Hepatocyte (in vitro differentiated cells): ENCODE data around the gene RPS14. TPM values are rescaled to one million over a fixed set of nuclear protein-coding genes. Genes with fewer than 3 reads are reported as not detected.

Experiments used
- DNase-seq: peaks from one replicate; pipeline ENCODE4 v3.0.0-alpha.2; 2016; ENCODE audit warnings: low spot score
- H2AFZ ChIP-seq: fragments of 200-600 bp; sonication (generic); 2 replicates; pipeline ENCODE4 v1.6.0; 2016; ENCODE audit warnings: antibody characterized with exemption, mild to moderate bottlenecking
- H3K27ac ChIP-seq: fragments of 200-600 bp; sonication (generic); 2 replicates; pipeline ENCODE4 v1.5.1; 2016; ENCODE audit warnings: mild to moderate bottlenecking
- H3K27me3 ChIP-seq: fragments of 200-600 bp; sonication (generic); 2 replicates; pipeline ENCODE4 v1.6.1; 2016
- H3K36me3 ChIP-seq: fragments of 200-600 bp; sonication (generic); replicated peaks from 2 replicates; pipeline ENCODE4 v1.5.1; 2016; ENCODE audit warnings: low read depth; ENCODE audit not compliant: insufficient read depth
- H3K4me1 ChIP-seq: fragments of 200-600 bp; sonication (generic); 2 replicates; pipeline ENCODE4 v1.5.1; 2016; ENCODE audit warnings: mild to moderate bottlenecking, moderate library complexity; ENCODE audit not compliant: insufficient read depth
- H3K4me2 ChIP-seq: fragments of 200-600 bp; sonication (generic); 2 replicates; pipeline ENCODE4 v1.6.0; 2016
- H3K4me3 ChIP-seq: fragments of 200-600 bp; sonication (generic); 2 replicates; pipeline ENCODE4 v1.5.1; 2016; ENCODE audit warnings: mild to moderate bottlenecking
- H3K79me2 ChIP-seq: fragments of 200-600 bp; sonication (generic); 2 replicates; pipeline ENCODE4 v1.6.0; 2017; ENCODE audit warnings: mild to moderate bottlenecking
- H3K9me2 ChIP-seq: fragments of 200-600 bp; sonication (generic); replicated peaks from 2 replicates; pipeline ENCODE4 v1.6.0; 2017; ENCODE audit warnings: mild to moderate bottlenecking; ENCODE audit not compliant: insufficient read depth
- H3K9me3 ChIP-seq: fragments of 200-600 bp; sonication (generic); 2 replicates; pipeline ENCODE4 v1.5.1; 2016; ENCODE audit warnings: low read depth, mild to moderate bottlenecking
- H4K20me1 ChIP-seq: fragments of 200-600 bp; sonication (generic); 2 replicates; pipeline ENCODE4 v1.6.0; 2016; ENCODE audit warnings: mild to moderate bottlenecking; ENCODE audit not compliant: insufficient read depth, poor library complexity, severe bottlenecking
- EZH2 ChIP-seq: fragments of 200-600 bp; sonication (generic); IDR thresholded peaks from 2 replicates; pipeline ENCODE4 v1.6.1; 2016; ENCODE audit warnings: antibody characterized with exemption, mild to moderate bottlenecking, borderline replicate concordance
- EZH2phosphoT487 ChIP-seq: fragments of 200-600 bp; sonication (generic); IDR thresholded peaks from one replicate; pipeline ENCODE4 v1.6.1; 2018; ENCODE audit warnings: antibody characterized with exemption, mild to moderate bottlenecking, low read depth, moderate library complexity; ENCODE audit not compliant: unreplicated experiment, severe bottlenecking
- WGBS: methylation state at CpG from one replicate; pipeline ENCODE4 v1.1.6; 2016; ENCODE audit warnings: low lambda C conversion rate; ENCODE audit errors: missing lambda C conversion rate; 5-methylcytosine and 5-hydroxymethylcytosine counted together
- polyA plus RNA-seq: library from polyadenylated mRNA; unstranded; fragments of >200 nt; fragmentation: Nextera tagmentation; extraction: Ambion mirVana; gene quantifications from 2 replicates; pipeline ENCODE4 v1.2.1, GENCODE V29; 2016
- total RNA-seq: library from RNA; depleted of rRNA; stranded (reverse); fragments of >200 nt; gene quantifications from 2 replicates; pipeline ENCODE4 v1.2.3, GENCODE V29; 2014
- TF ChIP-seq, protein P1 (sequence below): fragments of 200-600 bp; sonication (generic); IDR thresholded peaks from 2 replicates; pipeline ENCODE4 v1.5.1; 2016; ENCODE audit warnings: antibody characterized with exemption, mild to moderate bottlenecking; ENCODE audit not compliant: poor library complexity

RPS14 gene
- total and polyA plus RNA-seq, 2 experiments from 2014 or later = 1,067 to 2,319 TPM

DNA sequence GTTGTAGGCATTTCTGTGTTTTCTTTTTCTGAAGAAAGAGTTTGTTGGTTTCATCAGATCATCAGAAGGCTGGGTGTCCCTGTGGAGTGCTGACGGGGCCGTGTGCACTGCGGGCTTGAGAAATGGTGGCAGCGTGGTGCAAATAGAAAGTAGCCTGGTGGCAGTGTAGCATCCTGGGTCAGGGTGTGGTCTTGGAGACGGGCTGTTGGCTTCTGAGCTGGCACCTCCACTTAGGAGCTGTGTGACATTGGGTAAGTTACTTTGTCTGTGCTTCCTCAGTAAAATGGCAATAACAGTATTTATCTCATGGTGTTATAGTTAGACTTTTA is 48.4 kb upstream of the RPS14 start:
- TF ChIP-seq EZH2phosphoT487 (no peak), EZH2 (no peak)
- TF ChIP-seq, protein P1, sequence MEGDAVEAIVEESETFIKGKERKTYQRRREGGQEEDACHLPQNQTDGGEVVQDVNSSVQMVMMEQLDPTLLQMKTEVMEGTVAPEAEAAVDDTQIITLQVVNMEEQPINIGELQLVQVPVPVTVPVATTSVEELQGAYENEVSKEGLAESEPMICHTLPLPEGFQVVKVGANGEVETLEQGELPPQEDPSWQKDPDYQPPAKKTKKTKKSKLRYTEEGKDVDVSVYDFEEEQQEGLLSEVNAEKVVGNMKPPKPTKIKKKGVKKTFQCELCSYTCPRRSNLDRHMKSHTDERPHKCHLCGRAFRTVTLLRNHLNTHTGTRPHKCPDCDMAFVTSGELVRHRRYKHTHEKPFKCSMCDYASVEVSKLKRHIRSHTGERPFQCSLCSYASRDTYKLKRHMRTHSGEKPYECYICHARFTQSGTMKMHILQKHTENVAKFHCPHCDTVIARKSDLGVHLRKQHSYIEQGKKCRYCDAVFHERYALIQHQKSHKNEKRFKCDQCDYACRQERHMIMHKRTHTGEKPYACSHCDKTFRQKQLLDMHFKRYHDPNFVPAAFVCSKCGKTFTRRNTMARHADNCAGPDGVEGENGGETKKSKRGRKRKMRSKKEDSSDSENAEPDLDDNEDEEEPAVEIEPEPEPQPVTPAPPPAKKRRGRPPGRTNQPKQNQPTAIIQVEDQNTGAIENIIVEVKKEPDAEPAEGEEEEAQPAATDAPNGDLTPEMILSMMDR = no peak
- no peak for DNase-seq
- Histone ChIP-seq H4K20me1 (peaks cover 64% of the 10 kb centered on the region), H2AFZ (no peak overlapping the region), H3K4me1 (peaks cover 45% of the 10 kb centered on the region), H3K36me3 (no peaks in the 10 kb centered on the region), H3K27me3 (no peaks in the 10 kb centered on the region), H3K79me2 (peaks cover 99% of the 10 kb centered on the region), H3K4me3 (no peak overlapping the region), H3K27ac (peak overlapping the region; percentile 85), H3K4me2 (peak overlapping the region; percentile 41), H3K9me3 (no peaks in the 10 kb centered on the region), H3K9me2 (no peaks in the 10 kb centered on the region)
- 89% methylated on average over 5 of the region's 5 CpGs for WGBS

DNA sequence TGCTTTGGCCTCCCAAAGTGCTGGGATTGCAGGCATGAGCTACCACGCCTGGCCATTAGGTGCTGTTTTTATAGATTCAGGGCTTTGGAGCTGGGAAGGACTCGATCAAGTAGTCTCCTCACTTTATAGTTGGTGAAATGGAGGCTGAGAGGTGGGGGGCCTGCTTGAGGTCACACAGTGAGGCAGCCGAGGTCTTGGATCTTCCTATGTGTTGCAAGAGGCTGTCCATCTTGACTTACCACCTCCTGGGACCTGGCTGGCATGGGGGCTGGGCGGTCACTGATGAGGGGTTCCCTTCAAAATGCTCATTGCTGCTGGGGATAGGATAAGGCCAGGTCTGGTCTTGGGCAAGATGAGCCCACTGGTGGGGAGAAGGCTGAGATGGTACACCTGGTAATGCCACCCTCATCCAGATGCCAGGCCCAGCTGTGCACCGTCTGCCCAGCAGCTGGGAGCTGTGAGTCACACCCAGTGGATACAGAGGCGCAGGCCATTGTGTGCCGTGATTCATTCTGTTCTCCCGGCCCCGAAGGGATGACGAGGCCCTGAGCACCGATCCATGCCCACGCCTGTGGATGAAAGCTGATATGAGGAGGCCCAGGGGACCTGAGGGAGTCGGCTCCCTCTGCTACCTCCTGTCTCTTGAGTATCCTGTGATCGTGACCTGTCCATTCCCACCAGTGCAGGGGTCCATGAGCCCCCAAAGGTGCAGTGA is 47.9 kb upstream of the RPS14 start:
- Histone ChIP-seq H3K4me2 (peak overlapping the region; percentile 41), H3K9me2 (no peaks in the 10 kb centered on the region), H3K9me3 (no peaks in the 10 kb centered on the region), H4K20me1 (peaks cover 64% of the 10 kb centered on the region), H3K36me3 (no peaks in the 10 kb centered on the region), H3K4me1 (peaks cover 44% of the 10 kb centered on the region), H3K27ac (peak overlapping the region; percentile 85), H3K79me2 (peaks cover 99% of the 10 kb centered on the region), H2AFZ (no peak overlapping the region), H3K4me3 (no peak overlapping the region), H3K27me3 (no peaks in the 10 kb centered on the region)
- 47% methylated on average over 14 of the region's 14 CpGs for WGBS
- DNase-seq = peak; percentile 89
- no peak for TF ChIP-seq EZH2
- TF ChIP-seq, protein P1 = no peak

DNA sequence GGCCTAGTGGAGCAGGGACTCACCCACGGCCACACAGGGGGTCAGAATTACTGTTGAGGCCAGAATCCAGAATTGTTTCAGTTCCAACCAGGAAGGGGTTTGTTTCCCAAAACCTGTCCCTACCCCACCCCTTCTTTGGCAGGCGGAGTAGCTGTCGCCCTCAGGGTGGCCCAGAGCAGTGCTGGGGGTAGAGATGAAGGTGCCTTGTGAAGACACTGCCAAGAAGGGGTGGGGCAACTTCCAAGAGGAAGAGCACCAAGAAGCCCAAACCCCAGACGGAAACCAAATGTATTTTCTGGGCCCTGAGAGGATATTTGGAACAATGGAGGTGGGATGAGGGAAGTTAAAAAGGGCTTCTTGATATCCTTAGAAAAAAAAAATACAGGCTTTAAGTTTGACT is 47.0 kb upstream of the RPS14 start:
- 87% methylated on average over 4 of the region's 4 CpGs for WGBS
- Histone ChIP-seq H3K4me1 (peaks cover 45% of the 10 kb centered on the region), H3K27ac (peak overlapping the region; percentile 66)

More for the DNA sequence above, 47.0 kb upstream of the RPS14 start:
- no peak for DNase-seq
- Histone ChIP-seq H2AFZ (no peak overlapping the region), H3K79me2 (peaks cover 99% of the 10 kb centered on the region), H3K4me2 (no peak overlapping the region), H3K9me2 (no peaks in the 10 kb centered on the region), H4K20me1 (peaks cover 64% of the 10 kb centered on the region), H3K9me3 (no peaks in the 10 kb centered on the region), H3K27me3 (no peaks in the 10 kb centered on the region), H3K4me3 (no peak overlapping the region), H3K36me3 (no peaks in the 10 kb centered on the region)
- TF ChIP-seq EZH2 (no peak), EZH2phosphoT487 (no peak)
- TF ChIP-seq, protein P1 = no peak
